ENCODE results near the gene CDH13.
"Not testable (repeated sequence)": the region's sequence is repeated elsewhere in the genome, so short reads cannot be mapped to it uniquely, and the experiment has no call there.

CDH13 gene

DNA sequence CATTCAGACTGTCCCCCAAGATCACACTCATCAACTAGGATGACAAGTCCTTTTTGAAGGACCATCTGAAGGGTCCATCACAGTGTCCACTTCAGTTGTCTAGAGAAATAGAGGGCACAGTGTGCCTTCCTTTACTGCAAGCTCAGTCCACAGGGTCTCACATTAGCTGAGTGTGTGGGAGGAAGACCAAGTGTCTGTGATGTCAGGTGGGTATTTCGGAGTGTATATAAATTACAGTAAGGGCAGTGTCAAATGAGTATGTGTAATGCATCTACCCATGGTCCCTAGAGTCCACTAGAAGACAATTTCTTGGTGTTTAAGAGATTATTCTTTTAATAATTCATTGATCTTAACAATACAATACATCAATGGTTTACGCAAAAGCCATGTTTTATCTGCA is 272.2 kb downstream of the CDH13 start:
- DNase-seq: no peak

- no peak for DNase-seq
Observed at GRCh38 chr16:82899731-82900450, 273.1 kb downstream of the CDH13 start.

DNA sequence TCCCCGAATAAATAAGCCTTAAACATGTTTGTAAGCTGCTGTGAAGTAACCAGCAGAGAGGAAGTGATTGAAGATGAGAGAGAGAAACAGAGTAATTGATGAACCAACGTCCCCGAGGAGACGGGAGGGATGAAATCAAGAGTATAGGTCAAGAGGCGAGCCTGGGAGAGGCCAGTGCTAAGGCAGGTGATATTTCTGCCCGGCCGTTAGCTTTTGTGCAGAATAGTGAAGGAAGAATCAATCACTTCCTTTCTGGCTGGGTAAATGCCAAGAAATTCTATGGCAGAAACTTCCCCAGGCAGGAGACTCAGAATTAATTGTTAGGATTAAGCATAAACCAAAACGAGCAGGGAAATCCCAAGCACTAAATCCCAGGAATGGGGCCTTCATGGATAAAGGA is 273.8 kb downstream of the CDH13 start:
- no peak for DNase-seq

DNA sequence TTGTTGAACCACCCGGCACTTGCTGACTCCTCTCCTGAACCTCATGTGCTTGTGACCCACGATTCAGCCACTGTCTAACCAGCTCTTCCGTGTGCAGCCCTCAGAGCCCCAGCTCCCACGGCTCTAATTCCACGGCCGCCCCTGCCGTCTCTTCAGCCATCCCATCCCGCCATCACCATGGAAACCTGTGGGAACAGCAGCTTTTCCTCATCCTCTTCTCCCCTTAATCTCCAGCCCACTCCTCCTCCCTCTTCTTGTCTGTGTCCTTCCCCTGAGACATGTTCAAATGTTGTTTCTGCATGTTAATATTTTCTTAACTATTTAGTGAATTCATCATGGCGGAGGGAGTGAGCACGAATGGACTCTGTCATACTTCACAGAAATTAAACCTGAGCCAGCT is 285.2 kb downstream of the CDH13 start:
- DNase-seq: no peak

- DNase-seq: no peak
Observed at GRCh38 chr16:82915139-82915824, 288.5 kb downstream of the CDH13 start.

GRCh38 chr16:82917886-82918595 is 291.3 kb downstream of the CDH13 start:
- no peak for DNase-seq

GRCh38 chr16:82924075-82924854 is 297.5 kb downstream of the CDH13 start:
- DNase-seq: no peak

- DNase-seq: no peak
Observed at GRCh38 chr16:82926500-82926899, 299.7 kb downstream of the CDH13 start.

DNA sequence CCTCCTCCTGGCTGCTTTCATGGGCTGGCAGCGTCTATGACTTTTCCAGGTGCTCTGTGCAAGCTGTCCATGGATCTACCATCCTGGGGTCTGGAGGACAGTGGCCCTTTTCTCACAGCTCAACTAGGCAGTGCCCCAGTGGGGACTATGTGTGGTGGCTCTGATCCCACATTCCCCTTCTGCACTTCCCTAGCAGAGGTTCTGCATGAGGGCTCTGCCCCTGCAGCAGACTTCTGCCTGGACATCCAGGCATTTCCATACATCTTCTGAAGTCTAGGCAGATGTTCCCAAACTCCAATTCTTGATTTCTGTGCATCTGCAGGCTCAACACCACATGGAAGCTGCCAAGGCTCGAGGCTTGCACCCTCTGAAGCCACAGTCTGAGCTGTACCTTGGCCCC is 307.2 kb downstream of the CDH13 start:
- not testable (repeated sequence) for DNase-seq

DNA sequence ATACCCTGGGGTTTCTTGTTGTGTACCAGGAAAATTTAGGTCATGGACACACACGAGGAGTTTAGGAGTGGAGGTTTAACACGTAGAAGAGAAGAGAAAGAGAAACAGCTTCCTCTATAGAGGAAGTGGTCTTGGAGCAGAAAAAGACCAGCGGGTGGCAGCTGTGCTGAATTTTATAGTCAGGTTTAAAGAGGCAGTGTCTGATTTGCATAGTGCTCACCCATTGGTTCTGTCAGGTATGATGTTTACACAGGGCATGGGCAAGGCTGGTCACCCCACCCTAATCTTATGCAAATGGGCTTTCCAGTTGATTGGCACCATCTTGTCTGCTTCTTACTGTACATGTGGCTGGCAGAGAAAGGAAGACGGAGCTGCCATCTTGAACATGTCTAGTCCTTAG is 309.0 kb downstream of the CDH13 start:
- DNase-seq: no peak

DNA sequence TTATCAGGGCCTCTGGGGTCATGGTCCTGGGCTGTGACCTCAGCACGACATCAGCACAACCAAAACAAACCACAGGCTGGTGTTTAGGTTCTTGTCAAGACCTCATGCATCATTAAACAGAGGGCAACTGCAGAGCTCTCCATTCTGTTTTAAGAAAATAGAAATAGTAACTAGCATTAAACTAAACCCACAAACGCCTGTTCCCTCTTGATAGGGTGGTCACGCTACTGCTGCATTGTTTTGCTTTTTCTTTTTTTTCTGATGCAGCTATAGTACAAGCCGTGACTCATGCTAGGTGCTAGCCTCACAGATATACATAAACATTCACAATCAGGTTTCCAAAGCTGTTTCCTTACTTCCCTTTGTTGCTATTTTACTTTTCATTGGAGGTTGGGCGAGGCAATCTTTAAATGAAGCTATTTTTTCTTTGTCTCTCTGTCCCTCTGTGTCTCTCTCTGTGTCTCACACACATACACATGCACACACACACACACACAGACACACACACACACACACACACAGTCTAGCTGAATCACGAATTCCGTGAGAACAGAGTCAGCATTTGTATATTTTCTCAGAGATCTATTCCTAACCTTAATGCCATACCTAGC is 310.3 kb downstream of the CDH13 start:
- DNase-seq: no peak

DNA sequence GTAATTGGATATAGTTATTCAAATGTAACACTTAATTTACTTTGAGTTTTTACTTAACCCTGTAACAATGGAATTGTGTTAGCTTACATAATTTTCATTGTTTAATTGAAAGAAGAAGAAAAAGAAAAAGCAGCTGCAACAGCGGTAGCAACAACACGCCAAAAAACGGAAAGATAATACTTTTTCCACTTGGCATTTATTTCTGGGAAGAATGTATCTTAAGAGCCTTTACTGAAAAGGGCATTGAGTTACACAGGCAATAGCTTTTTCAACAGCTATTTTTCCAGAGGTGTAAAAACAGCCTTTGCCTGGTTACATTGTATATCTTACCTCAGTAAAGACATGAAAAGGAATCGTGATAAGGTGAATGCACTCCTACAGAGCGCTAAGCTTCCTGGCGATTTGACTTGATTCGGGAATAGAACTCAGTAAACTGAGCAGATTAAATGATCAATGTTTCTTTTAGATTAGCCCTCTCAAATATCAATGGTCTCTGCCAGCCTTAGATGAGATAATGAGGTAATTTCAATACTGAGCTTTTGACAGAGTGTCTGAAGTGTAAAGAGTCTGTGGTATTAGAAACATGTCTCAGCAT is 311.3 kb downstream of the CDH13 start:
- no peak for DNase-seq

- DNase-seq: no peak
Observed at GRCh38 chr16:82943371-82943770, 316.6 kb downstream of the CDH13 start.

DNA sequence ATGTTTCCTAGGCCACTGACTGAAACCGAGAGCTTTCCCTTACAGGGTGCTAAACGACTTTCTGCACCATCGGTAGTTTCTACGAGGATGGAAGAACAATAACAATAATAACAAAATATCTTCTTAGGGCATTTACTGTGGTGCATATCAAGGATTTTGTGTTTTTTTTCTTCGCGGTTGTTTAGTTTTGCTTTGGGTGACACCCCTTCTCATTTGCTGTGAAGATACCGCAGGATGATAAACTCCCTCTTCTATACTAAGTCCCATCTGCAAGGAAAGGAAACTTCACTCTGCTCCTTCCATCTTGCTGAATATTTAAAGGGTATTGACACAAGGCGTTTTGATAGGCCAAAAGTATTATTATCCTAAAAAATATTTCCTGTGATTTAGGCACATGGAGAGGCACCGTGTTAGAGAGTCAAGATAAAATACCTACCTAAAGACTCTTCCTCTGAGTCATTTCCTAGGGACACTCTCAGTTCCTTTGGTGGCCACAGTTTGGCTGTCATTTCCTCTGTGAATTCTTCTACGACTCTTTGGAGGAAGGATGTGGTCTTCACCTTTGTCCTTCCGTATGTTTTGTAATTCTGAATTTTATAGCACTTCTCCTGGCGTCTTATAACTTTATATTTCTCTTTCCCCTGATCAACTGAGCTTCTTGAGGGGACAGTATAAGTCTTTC is 318.8 kb downstream of the CDH13 start:
- DNase-seq: no peak

GRCh38 chr16:82947698-82948097 is 320.9 kb downstream of the CDH13 start:
- DNase-seq: no peak

GRCh38 chr16:82949016-82949415 is 322.2 kb downstream of the CDH13 start:
- DNase-seq: no peak

GRCh38 chr16:82953517-82953916 is 326.7 kb downstream of the CDH13 start:
- DNase-seq: no peak

DNA sequence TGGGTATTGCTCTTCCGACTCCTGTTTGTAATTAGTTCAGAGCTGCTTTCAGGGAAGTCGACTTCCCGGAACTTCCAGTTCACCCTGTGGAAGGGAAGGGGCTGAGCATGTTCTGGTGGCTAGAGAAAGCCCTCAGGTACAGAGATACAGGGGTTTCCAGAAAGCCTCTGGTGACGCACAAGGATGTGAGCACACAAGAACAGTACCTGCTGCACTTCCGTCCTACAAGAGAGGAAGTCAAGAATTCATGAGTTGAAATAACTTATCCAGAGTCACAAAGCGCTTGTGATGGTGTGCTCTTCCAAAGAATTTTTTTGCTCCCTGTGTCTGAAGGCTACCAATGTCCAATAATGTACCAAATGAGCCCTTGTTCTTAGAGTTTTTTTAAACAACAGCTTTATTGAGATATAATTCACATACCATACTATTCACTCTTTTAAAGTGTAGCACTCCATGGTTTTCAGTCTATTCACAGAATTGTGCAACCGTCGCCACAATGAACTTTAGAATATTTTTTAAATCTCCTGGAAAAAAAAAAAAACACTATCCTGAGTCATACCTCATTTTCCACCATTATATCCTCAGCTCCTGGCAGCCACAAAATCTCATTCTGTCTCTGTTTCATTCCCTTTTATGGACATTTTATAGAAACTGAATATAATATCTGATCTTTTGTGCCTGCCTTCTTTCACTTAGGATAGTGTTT is 327.6 kb downstream of the CDH13 start:
- no peak for DNase-seq

GRCh38 chr16:82955741-82956348 is 329.1 kb downstream of the CDH13 start:
- DNase-seq: no peak

DNA sequence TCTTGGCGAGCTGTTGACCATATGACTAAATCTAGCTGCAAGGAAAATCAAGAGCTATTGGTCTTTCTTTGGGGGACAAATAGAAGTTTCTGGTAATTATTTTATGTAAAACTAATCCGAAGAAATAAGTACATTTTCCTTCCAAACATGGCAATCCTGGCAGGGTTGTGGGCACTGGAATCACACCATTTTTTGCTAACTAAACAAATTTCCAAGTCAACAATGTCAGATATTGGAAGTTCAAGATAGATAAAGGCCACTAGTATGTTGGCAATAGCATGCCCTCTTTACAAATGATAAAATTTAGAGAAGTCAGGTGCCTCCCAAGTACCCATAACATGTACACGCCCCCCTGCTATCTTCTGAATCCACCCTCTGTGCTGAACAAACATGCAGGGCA is 330.4 kb downstream of the CDH13 start:
- DNase-seq: no peak

DNA sequence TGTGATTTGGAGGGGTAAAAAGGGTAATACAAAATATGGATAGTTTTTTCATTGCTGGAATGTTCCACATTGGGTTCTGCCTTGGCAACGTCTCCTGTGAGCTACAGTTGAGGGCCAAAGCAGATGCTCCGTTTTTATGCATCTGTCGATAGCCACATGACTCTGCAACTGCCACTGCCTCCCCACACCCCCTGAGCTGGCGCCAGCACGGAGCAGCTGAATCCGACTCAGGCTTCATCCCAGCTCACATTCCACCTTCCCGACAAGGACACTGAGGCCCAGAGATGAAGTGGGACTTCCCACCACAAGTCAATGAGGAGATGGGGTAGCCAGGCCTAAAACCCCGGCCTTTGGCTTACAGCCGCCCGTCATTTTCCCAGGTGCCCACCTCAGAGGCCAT is 334.1 kb downstream of the CDH13 start:
- DNase-seq: no peak

Measured in effector CD8-positive, alpha-beta T cell (primary cell).